GM23338 (cell line): Measurements from ENCODE around the gene CTU1. TPM values are rescaled to one million over a fixed set of nuclear protein-coding genes. Genes with fewer than 3 reads are reported as not detected.

Experiments used
- ATAC-seq: fragments of 200-7000 bp; cut with Tn5 transposase; 3 replicates; pipeline ENCODE4 v1.9.1; 2020
- DNase-seq: peaks from one replicate; pipeline ENCODE4 v3.0.0-alpha.2; 2015; ENCODE audit warnings: low spot score
- H2AFZ ChIP-seq: fragments of 200-600 bp; sonication (generic); 2 replicates; pipeline ENCODE4 v1.8.0; 2016; ENCODE audit warnings: antibody characterized with exemption, mild to moderate bottlenecking, moderate library complexity
- H3F3A ChIP-seq: fragments of 200-600 bp; sonication (generic); replicated peaks from 2 replicates; pipeline ENCODE4 v1.8.0; 2017; ENCODE audit warnings: antibody characterized with exemption, mixed run types, low read depth
- H3K27ac ChIP-seq: fragments of 200-600 bp; sonication (generic); 2 replicates; pipeline ENCODE4 v1.6.1; 2016; ENCODE audit warnings: low read depth
- H3K27me3 ChIP-seq: fragments of 200-600 bp; sonication (generic); 2 replicates; pipeline ENCODE4 v1.8.0; 2016; ENCODE audit warnings: mild to moderate bottlenecking, mixed run types, moderate library complexity; ENCODE audit not compliant: insufficient read depth
- H3K36me3 ChIP-seq: fragments of 200-600 bp; sonication (generic); 2 replicates; pipeline ENCODE4 v1.8.0; 2016; ENCODE audit warnings: mild to moderate bottlenecking; ENCODE audit not compliant: insufficient read depth
- H3K4me1 ChIP-seq: fragments of 200-600 bp; sonication (generic); 2 replicates; pipeline ENCODE4 v1.8.0; 2016; ENCODE audit warnings: mild to moderate bottlenecking, moderate library complexity; ENCODE audit not compliant: insufficient read depth
- H3K4me2 ChIP-seq: fragments of 200-600 bp; sonication (generic); 2 replicates; pipeline ENCODE4 v1.7.1; 2017; ENCODE audit warnings: mixed run types
- H3K4me3 ChIP-seq: fragments of 200-600 bp; sonication (generic); 2 replicates; pipeline ENCODE4 v1.6.1; 2016; ENCODE audit warnings: mixed run types
- H3K79me2 ChIP-seq: fragments of 200-600 bp; sonication (generic); replicated peaks from 2 replicates; pipeline ENCODE4 v1.8.0; 2017; ENCODE audit warnings: mild to moderate bottlenecking; ENCODE audit not compliant: insufficient read depth
- H3K9me2 ChIP-seq: fragments of 200-600 bp; sonication (generic); 2 replicates; pipeline ENCODE4 v1.8.0; 2017; ENCODE audit not compliant: insufficient read depth
- H4K20me1 ChIP-seq: fragments of 200-600 bp; sonication (generic); replicated peaks from 2 replicates; pipeline ENCODE4 v1.8.0; 2017; ENCODE audit warnings: mild to moderate bottlenecking; ENCODE audit not compliant: insufficient read depth
- H3K27ac Mint-ChIP-seq: 2 replicates; pipeline ENCODE4 v1.8.0; 2020; ENCODE audit warnings: inconsistent platforms, mild to moderate bottlenecking, moderate library complexity, mixed read lengths
- H3K27me3 Mint-ChIP-seq: 3 replicates; pipeline ENCODE4 v1.8.0; 2022; ENCODE audit warnings: low read depth, mild to moderate bottlenecking, moderate library complexity, mixed read lengths, inconsistent platforms; ENCODE audit not compliant: insufficient read depth, poor library complexity
- H3K36me3 Mint-ChIP-seq: 3 replicates; pipeline ENCODE4 v1.8.0; 2021; ENCODE audit warnings: low read depth, mild to moderate bottlenecking, inconsistent platforms, moderate library complexity, mixed read lengths
- H3K4me1 Mint-ChIP-seq: 3 replicates; pipeline ENCODE4 v1.8.0; 2020; ENCODE audit warnings: mild to moderate bottlenecking, inconsistent platforms, mixed read lengths
- H3K4me3 Mint-ChIP-seq: 3 replicates; pipeline ENCODE4 v1.8.0; 2021; ENCODE audit warnings: moderate library complexity, mild to moderate bottlenecking, inconsistent platforms, mixed read lengths
- H3K9me3 Mint-ChIP-seq: 3 replicates; pipeline ENCODE4 v1.8.0; 2020; ENCODE audit warnings: moderate library complexity, mild to moderate bottlenecking, inconsistent platforms, mixed read lengths
- CREB1 ChIP-seq: fragments of 250-450 bp; sonication (Bioruptor Pico); IDR thresholded peaks from 2 replicates; pipeline ENCODE4 v1.5.0; 2020; ENCODE audit warnings: low read depth, mild to moderate bottlenecking, moderate library complexity
- EZH2phosphoT487 ChIP-seq: fragments of 200-600 bp; sonication (generic); IDR thresholded peaks from one replicate; pipeline ENCODE4 v1.8.1; 2018; ENCODE audit warnings: antibody characterized with exemption; ENCODE audit not compliant: unreplicated experiment
- POLR2AphosphoS5 ChIP-seq: IDR thresholded peaks from 2 replicates; pipeline ENCODE4 v1.6.1; 2016; ENCODE audit warnings: antibody characterized with exemption, low read depth
- REST ChIP-seq: IDR thresholded peaks from one replicate; pipeline ENCODE4 v1.6.1; 2018; ENCODE audit warnings: antibody characterized with exemption; ENCODE audit not compliant: unreplicated experiment
- STAT1 ChIP-seq: IDR thresholded peaks from one replicate; pipeline ENCODE4 v1.6.1; 2016; ENCODE audit warnings: antibody characterized with exemption; ENCODE audit not compliant: unreplicated experiment
- ZNF114 ChIP-seq: fragments of 250-450 bp; sonication (Bioruptor Pico); IDR thresholded peaks from 2 replicates; pipeline ENCODE4 v1.5.0; 2020; ENCODE audit warnings: mild to moderate bottlenecking, moderate library complexity
- polyA plus RNA-seq: library from polyadenylated mRNA; unstranded; fragments of >200 nt; fragmentation: Nextera tagmentation; extraction: Ambion mirVana; gene quantifications from 2 replicates; pipeline ENCODE4 v1.2.1, GENCODE V29; 2016
- total RNA-seq: library from RNA; depleted of rRNA; stranded (reverse); fragments of >200 nt; shearing (Covaris generic); gene quantifications from 2 replicates; pipeline ENCODE4 v1.2.3, GENCODE V29; 2014

The CTU1 gene
- total and polyA plus RNA-seq, 2 experiments from 2014 or later = 3.7 to 18.8 TPM

GRCh38 chr19:51071095-51071405 lies 37.2 kb downstream of the CTU1 start (continued):
- no peak for TF ChIP-seq REST
- TF ChIP-seq POLR2AphosphoS5 = no peak

GRCh38 chr19:51070334-51071094 lies 37.7 kb downstream of the CTU1 start:
- H3K4me2 ChIP-seq = no peak overlapping the region
- H3K9me2 ChIP-seq = peaks cover 21% of the 10 kb centered on the region
- H4K20me1 ChIP-seq = no peaks in the 10 kb centered on the region
- H3K27ac Mint-ChIP-seq = no peak overlapping the region
- ATAC-seq = no peak
- H3K4me3 ChIP-seq = no peak overlapping the region
- H3K4me1 Mint-ChIP-seq = peaks cover 4% of the 10 kb centered on the region; the same call in 2 of the 3 replicates
- H2AFZ ChIP-seq = no peak overlapping the region
- H3K4me3 Mint-ChIP-seq = no peak overlapping the region
- H3K79me2 ChIP-seq = no peaks in the 10 kb centered on the region
- TF ChIP-seq EZH2phosphoT487 (no peak), CREB1 (CRISPR knock-in tag) (no peak), ZNF114 (CRISPR knock-in tag) (no peak), STAT1 (no peak), REST (no peak)
- no peaks in the 10 kb centered on the region for H3K27me3 ChIP-seq
- H3K36me3 ChIP-seq = no peaks in the 10 kb centered on the region; the same call in 1 of the 2 replicates
- H3K9me3 Mint-ChIP-seq = peaks cover 13% of the 10 kb centered on the region; the same call in 2 of the 3 replicates
- no peaks in the 10 kb centered on the region for H3K27me3 Mint-ChIP-seq
- no peaks in the 10 kb centered on the region for H3F3A ChIP-seq
- no peak overlapping the region for H3K27ac ChIP-seq
- no peaks in the 10 kb centered on the region for H3K36me3 Mint-ChIP-seq
- no peak for DNase-seq
- H3K4me1 ChIP-seq = peaks cover 10% of the 10 kb centered on the region; the same call in 1 of the 2 replicates
